ENCODE data around the gene ANXA2.

ANXA2 gene

DNA sequence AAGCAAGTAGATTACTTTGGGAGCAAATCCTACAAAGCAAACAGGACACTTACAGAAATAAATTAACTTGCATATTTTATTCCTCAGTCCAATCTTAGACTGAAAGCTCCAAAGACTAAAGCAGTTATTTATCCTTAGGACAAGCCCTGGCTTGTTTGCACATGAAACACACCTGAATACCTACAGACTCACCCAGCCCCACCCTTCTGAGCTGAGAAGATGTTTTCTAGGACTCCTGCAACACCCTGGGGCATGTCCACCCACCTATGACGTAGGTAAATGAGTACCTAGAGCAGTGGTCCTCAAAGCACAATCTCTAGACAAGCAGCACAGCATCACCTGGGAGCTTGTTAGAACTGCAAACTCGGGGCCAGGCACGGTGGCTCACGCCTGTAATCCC is 80.8 kb downstream of the ANXA2 start:
- no peak for FAIRE-seq
- DNase-seq (ENCODE audit: insufficient read length, low spot score) = no peak

DNA sequence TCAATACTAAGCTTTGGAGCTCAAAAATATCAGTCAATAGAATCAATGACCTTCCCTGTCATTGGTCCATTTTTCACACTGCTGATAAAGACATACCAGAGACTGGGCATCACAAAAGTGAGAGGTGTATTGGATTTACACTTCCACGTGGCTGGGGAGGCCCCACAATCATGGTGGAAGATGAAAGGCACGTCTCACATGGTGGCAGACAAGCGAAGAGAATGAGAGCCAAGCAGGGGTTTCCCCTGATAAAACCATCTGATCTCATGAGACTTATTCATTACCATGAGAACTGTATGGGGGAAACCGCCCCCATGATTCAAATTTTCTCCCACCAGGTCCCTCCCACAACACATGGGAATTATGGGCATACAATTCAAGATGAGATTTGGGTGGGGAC is 81.9 kb downstream of the ANXA2 start:
- FAIRE-seq = no peak
- no peak for DNase-seq (ENCODE audit: insufficient read length, low spot score)

DNA sequence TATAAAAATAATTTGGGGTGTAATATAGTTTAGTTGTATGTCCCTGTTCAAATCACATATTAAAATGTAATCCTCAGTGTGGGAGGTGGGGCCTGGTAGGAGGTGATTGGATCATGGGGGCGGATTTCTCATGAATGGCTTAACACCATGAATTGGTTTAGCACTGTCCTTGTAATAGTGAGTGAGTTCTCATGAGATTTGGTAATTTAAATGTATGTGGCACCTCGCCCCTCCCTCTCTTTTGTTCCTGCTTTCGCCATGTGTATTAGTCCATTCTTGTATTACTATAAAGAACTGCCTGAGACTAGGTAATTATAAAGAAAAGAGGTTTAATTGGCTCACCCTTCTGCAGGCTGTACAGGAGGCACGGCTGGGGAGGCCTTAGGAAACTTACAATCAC is 83.9 kb downstream of the ANXA2 start:
- no peak for DNase-seq (ENCODE audit: insufficient read length, low spot score)
- no peak for FAIRE-seq

DNA sequence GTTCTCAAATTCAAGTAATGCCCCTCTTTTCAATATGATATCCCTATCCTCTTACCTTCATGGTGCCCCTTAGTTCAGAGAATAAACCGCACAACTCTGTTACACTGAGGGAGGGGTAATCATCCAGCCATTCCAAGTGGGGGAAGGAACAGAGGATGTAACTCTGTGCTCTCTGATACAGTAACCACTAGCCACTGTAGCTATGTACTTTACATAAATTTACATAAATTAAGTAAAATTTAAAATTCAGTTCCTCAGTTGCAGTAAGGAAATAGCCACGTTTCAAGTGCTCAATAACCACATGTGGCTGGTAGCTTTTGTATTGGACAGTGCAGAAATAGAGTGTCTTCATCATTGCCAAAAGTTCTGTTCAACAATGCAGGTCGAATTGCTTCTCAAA is 90.8 kb downstream of the ANXA2 start:
- no peak for FAIRE-seq

DNA sequence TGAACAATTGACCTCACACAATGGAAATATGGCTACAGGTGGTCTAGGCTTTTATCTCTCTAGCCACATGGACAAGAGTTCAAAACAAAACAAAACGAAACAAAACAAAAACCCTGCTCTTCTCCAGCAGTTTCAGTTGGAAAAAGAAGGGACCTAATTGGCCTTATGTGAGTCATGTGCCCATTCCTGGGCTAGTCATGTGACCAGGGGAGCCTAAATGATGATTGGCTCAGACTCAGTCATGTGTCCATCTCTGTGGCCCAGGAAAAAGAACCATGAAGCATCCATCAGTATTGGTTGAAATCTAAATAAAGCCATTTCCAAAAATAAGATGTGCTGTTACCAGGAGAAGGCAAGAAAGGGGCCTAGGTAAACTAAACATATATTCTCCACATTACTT is 96.8 kb downstream of the ANXA2 start:
- DNase-seq (ENCODE audit: insufficient read length, low spot score) = no peak
- FAIRE-seq = no peak

More for the DNA sequence above, 90.8 kb downstream of the ANXA2 start:
- no peak for DNase-seq (ENCODE audit: insufficient read length, low spot score)

DNA sequence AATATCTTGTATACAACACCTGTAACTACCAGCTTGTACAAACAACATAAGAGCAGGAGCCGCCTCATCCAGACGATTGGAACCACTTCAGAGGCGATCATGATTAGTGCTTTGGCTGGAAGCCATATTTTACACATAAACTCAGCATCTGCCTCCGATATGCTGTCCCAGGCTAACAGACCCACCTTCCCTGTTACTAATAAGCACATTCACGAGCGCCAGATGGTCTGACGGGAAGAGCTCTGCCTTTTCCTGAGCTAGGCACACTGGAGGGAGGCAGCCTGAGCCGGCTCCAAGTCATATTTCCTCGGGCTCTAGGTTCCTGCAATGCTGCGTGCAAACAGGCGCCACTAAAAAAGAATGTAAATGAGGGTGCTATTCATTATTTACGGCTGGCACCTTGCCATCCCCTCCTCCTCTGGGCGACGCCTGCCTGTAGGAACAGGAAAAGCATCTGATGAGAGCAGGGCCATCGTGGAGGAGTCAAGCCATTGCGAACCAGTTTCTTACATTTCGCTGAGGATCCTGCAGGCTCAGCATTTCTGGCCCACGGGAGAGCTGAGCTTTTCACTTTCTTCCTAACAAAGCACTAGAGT is 98.2 kb downstream of the ANXA2 start:
- DNase-seq (ENCODE audit: insufficient read length, low spot score) = no peak
- no peak for FAIRE-seq

All from GM19239 (cell line).